T-helper 2 cell treated with Interferon-gamma antibody and Interleukin-4, amounts not matched to agents 100 ng/mL and 5 ng/mL, for 36 hours (primary cell): Measurements from ENCODE around the gene EIF3J. TPM values are rescaled to one million over a fixed set of nuclear protein-coding genes. Genes with fewer than 3 reads are reported as not detected.
"Not testable (repeated sequence)": the region's sequence is repeated elsewhere in the genome, so short reads cannot be mapped to it uniquely, and the experiment has no call there.

Experiments used
- intact Hi-C: fragments of 100-400 bp; cut with micrococcal nuclease; formaldehyde crosslinking; loops from one replicate; pipeline ENCODE4 v1.15.1; 2023
- total RNA-seq: library from RNA; stranded (reverse); gene quantifications from 2 replicates; pipeline ENCODE4 v1.2.3, GENCODE V29; 2022

Gene EIF3J
- total RNA-seq, 1 donor from 2014 or later = 102 TPM

DNA sequence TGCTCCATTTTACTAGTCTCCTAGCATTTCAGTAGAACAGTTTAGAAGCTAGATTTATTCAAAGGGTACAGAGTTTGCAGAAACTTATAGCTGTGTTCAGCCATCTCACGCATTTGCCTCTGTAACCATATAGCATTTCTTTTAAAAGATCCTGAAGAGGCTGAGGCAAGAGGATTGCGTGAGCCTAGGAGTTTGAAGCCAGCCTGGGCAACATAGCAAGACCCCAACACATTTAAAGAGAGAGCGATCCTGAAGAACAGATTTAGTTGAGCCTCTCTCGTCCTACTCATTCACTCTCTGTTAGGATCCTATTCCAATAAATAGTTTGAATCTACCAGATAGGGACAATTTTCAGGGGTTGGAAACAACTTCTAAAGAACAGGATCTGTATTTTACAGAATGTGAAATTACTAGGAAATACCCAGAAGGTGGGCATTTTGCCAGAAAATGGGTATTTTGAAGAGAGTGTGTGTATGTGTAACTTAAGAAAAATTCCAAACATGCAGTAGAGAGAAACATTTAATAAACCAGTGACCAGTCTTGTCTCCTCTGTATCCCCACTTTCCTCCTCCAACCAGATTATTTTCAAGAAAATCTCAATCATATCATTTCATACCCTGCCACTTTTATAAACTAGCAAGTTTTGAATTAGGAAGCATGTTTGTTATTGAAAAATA, 4.5 kb downstream of the EIF3J start:
- intact Hi-C loops = no loop called here

DNA sequence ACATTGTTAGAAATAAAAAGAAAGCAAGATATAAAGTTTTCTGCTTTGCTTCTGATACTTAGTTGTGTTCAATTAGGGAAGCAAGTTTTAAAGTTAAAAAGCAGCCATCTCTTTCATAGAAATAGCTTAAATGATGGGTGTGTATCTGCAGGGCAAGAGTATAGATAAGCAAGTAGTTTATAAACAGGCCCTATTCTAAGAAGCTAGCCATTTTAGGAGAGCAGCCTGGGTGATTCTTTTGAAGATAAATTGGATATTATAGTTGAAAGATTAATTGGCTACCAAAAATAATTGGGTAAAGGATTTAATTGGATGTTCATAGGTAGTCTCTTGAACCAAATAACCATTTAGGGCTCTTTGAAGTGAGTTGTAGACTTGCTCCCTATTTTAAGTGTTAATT, 5.6 kb downstream of the EIF3J start:
- intact Hi-C loops = no loop called here

DNA sequence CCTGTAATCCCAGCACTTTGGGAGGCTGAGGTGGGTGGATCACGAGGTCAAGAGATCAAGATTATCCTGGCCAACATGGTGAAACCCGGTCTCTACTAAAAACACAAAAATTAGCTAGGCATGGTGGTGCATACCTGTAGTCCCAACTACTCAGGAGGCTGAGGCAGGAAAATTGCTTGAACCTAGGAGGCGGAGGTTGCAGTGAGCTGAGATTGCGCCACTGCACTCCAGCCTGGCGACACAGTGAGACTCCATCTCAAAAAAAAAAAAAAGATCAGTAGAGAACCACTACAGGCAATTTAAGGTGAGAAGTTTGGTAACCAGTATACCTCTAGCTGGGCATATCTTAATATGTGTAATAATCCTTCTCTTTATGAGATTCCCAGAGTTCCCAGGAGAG, 7.8 kb downstream of the EIF3J start:
- intact Hi-C loops = not testable (repeated sequence)

DNA sequence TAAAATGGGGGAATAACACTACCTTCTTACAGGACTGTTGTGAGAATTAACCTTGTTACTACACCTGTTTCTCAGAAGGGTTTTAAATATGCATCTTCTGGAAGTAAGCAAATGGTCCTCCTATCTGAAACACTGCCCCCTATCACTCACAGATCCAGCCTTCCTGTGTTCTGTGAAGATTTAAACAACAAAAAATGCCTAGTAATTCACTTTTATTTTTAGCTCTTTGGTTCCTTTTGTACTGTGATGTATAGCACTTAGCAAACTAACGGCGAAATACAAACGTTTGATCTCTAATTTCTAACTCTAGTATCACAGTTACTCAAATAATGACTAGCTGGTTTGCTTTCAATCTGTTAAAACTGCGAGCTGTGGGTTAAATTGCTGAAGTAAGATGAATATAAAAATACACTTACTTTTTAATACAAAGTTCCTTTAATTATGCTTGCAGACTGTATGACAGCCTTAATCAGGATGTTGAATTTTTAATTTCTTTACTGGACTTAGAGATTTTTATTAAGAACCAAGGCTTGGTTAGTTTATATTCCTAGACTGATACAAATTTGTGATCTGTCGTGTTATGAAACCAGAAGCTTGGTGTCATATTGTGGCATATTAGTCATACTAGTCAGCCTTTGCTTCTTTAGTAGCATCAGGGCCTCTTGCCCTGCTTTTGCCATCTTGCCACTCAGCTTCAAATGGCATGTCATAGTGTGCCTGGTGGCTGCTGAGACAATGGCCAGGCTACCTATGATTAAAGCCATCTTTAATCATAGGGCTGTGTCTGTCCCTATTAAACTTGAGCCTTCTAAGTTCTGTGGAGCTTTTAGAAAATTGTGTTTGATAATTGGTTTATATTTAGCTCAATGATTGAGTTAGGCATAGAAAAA, 9.2 kb downstream of the EIF3J start:
- intact Hi-C loops = loop anchor here (1.0 kb wide), 1 partner anchor 9 kb away; the partner anchor contains the start of gene EIF3J

DNA sequence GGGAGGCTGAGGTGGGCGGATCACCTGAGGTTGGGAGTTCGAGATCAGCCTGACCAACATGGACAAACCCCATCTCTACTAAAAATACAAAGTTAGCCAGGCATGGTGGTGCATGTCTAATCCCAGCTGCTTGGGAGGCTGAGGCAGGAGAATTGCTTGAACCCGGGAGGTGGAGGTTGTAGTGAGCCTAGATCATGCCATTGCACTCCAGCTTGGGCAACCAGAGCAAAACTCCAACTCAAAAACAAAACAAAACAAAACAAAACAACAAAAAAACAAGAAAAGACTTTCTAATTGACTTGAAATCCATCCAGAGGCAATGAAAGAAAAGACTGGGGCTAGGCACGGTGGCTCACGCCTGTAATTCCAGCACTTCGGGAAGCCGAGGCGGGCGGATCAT, 12.2 kb downstream of the EIF3J start:
- intact Hi-C loops = not testable (repeated sequence)

DNA sequence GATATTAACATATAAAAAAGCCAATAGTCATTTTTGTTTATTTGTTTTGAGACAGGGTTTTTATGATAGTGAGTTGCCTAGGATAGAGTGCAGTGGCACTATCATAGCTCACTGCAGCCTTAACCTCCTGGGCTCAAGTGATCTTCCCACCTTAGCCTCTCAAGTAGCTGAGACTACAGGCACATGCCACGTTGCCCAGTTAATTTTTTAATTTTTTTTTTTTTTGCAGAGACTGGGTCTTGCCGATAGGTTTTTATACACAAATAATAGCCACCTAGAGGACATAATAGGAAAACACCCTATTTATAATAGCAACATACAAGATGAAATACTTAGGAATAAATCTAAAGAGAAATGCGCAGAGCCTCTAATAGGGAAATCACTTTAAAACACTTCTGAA, 13.3 kb downstream of the EIF3J start:
- intact Hi-C loops = no loop called here

DNA sequence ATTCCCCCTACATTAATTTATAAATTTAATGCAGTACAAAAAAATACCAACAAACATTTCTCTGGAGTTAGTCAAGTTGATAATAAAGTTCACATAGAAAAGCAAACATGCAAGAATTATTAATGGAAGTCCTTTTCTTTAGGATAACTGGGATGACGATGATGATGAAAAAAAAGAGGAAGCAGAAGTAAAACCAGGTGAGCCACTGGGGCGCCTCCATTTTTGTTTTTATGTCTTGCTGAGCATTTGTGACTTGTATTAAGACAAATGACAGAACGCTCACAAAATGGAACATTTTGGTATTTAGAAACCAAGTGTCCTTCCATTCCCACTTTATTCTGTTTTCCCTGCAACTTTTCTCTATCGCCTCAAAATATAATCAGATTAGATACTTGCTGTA, 13.8 kb downstream of the EIF3J start:
- intact Hi-C loops = no loop called here

DNA sequence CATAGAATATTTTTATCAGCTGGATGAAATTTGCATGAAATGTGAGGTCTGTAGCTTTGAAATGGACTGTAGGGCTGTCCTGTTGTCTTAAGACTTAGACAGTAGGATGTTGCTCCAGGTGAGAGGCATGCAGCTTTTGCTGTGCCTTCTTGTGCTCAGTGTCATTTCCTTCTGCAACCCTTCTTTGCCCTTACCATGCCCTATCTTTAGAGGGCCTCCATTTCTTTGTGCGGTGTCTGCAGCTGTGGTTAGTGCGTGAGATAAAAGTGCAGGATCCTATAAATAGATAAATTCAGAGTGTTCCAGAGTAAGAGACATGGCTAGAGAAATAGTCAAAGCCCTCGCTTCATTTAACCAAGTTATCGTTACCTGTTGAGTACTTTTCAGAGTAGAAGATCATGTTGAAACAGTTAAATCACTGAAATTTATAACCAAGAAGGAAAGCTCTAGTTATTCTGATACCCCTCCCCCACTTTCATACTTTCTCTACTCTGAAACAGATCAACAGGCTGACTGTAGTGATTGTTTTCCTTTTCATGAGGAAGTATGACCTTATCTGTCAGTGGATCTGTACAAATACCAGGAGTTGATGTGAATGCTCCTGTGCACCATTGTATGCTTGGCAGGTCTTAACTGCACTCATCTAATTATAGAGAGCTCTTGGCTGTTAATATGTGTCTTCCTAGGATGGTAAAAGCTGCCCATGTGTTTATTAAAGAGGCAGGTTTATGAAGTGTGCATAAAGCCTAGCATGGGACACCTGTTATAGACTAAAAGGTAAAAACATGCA, 18.2 kb downstream of the EIF3J start:
- intact Hi-C loops = no loop called here

DNA sequence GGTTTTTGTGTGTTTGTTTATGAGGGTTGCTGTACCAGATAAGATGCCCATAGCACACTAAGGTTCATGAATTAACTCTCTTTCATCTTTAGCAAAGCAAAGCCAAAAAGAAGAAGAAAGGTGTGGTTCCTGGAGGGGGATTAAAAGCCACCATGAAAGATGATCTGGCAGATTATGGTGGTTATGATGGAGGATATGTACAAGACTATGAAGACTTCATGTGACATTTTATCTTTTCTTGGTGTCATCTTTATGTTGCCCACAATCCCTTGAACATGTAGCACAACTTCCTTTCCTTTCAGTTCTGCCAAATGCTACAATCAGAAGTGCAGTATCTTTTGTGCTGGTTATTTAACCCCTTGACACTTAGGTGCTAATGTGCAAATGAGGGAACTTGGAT, 24.0 kb downstream of the EIF3J start:
- intact Hi-C loops = not testable (repeated sequence)

DNA sequence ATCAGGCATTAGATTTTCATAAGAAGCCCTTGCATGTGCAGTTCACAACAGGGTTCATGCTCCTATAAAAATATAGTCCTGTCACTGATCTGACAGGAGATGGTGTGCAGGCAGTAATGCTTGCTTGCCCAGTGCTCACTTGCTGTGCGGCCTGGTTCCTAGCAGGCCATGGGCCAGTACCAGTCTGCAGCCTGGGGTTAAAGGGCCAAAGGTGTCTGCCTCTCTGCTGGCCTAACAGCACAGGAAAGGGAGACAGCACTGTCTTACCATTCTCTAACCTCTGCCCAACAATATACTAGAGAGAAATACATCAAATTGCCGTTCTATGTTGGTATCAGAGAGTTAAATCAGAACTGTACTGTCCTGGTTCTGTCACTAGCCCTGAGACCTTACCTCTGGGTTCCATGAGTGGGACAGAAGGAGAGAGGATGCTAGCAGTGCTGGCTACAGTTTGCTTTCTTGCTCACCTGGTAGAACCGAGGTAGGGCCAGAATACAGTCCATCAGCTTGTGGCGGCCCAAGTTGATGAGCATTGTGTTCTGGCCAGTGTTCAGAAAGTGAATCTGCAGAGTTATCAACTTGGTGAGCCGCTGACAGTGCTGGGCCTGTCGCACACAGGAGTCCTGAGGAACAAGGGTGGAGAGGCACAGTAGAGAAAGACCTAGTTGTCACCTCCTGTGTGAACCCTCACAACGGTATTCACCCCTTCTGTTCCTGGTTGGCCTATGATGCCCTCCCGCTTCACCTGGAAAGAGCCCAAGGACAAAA, 28.6 kb downstream of the EIF3J start:
- intact Hi-C loops = no loop called here

DNA sequence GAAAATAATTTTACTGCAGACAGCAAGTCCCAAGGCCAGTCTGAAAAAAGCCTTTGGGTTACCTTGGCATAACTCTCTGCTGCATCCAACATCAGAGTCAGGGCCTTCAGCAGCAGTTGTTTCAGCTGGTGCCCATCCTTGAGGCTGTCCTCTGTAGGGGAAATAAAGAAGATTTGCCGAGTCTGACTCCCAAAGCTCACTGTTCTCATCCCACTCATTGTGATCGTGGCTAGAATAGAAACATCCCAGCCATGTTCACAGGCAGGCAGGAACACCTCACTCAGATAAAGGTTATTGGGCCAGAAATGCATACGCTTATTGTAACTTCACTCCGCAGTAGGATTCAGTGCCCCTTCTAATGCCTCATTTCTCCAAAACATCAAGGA, 29.2 kb downstream of the EIF3J start:
- intact Hi-C loops = no loop called here

DNA sequence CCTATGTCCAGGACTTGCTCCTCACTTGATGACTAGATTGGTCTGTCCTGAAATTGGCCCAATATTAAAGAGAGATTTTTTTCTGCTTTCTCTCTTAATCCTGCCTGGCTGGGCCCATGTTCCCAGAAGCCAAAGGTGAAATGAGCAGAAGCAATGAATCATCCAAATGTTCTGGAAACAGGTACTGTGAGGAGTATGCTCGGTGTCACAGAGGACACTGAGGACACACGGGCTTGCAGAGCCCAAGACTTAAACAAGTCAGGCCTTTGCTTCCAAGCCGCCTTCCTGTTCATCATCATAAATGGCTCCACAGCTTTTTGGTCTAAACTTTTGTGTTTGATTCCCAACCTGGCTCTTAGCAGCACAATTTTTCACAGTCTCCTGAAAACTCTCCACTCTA, 31.4 kb downstream of the EIF3J start:
- intact Hi-C loops = no loop called here

DNA sequence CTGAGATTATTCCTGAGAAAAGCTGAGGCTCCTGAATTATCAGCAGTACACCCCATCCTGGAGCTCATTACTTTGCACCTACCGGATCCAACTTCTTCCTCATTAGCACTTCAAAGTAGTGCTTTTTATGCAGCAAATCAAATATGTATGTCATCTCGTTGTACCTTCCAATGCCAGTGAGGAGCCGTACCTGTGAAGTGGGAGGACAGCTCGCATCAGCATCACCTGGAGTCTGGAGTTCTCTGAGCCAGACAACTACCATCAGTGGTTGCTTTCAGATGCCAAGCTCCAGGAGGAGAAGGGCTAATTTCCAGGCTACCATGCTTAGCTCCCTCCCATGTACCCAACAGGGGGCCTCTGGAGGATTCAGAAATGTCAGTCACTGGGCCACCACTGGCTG, 32.4 kb downstream of the EIF3J start:
- intact Hi-C loops = no loop called here

DNA sequence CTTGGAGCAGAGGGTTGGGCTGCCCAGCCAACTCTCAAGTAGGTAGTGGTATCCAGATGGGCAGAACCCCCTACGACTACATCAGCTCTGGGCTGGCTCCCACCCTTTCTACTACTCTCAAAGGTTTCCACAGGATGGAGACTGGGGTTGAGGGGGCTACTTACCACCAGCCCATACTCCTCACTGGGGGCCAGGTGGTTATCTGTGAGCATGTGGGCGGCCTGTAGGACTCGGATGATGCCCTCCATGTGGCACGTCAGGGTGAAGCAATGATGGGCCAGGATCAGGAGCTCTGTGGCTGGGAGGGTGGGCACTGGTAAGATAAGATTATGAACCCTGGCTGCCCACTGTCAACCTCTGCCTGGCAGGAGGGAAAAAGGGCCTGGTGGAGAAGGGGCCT, 33.4 kb downstream of the EIF3J start:
- intact Hi-C loops = no loop called here

DNA sequence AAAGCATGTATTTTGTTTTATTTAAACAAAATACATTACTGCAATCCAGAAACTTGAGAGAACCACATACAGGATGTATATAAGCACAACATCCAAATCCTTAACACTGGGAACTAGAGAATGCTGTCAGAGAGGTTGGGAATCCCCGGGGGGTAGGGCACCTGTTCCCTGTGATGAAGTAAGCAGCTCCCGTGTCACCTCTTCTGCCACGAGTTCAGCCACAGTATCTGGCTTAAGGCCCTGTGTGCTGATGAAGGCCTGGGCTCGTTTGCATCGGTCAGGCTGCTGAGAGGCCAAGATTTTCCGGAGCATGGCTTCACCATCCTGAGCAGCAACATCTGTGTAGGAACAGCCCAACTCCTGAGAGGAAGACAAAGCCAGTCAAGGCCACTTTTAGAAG, 36.4 kb downstream of the EIF3J start:
- intact Hi-C loops = no loop called here

DNA sequence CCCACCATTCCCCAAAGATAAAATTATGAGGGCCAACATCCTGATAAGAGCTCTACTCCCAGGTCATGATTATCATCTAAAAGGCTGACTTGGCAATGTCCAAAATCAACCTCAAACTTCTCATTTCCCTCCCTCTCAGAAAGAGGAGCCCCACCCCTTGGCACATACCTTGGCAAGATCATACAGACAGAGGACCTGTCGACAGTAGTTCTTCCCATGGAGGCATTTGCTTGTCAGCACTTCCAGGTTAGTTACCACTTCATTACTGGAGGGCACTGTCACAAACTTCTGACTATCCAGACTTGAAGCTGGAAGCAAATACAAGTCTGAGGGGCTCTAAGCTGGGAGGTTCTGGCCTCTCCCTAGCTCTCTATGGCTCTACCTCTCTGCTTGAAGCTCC, 37.8 kb downstream of the EIF3J start:
- intact Hi-C loops = no loop called here

DNA sequence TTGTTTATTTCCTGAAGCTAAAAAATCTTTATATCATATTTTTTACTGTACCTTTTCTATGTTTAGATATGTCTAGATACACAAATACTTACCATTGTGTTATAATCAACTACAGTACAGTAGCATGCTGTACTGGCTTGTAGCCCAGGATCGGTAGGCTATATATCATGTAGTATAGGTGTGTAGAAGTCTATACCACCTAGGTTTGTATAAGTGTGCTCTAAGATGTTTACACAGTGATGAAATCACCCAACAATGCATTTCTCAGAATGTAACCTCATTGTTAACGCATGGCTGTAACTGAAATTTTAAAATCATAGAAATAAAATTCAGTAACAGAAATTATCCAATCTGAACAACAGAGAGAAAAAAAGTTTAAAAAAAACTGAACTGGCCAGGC, 43.2 kb downstream of the EIF3J start:
- intact Hi-C loops = no loop called here

DNA sequence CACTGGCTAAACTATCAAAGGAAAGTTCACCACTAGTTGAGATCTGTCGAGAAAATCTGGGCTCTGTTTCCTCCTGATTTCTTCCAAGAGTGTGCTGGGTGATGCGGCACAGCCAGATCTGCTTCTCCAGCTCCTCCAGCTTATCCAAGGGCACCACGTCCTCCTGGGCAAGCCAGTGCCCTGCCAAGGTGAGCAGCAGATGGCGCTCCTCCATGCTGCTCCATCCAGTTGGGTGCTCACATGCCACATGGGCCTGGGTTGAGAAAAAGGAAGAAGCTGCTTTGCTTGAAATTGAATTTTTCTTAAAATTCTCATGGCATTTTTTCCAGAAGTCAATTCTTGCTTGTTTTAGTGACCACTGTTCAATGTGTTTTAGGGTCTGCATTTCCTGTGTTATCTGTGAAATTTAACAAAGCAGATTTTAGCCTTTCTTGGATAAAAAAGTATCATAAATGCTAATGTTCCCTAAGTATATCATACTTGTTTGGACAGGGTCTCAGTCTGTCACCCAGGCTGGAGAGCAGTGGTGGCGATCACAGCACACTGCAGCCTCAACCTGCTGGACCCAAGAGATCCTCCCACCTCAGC, 47.3 kb downstream of the EIF3J start:
- intact Hi-C loops = no loop called here

DNA sequence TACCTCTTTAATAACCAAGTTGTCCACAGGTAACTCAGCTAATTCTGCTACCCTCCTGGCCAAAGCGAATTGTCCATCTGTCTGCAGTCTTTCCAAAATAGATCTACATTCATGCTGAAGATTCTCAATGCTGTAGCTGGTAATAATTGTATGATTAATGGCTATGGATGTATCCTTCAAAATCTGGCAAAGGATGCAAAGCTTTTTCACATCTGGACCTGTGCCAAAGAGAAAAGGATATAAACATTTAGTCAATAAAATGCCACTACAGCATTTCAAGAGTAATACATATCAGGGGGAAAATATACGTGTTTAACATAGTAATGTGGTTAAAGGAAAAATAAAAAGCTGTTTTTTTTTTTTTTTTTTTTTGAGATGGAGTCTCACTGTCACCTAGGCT, 48.7 kb downstream of the EIF3J start:
- intact Hi-C loops = no loop called here

DNA sequence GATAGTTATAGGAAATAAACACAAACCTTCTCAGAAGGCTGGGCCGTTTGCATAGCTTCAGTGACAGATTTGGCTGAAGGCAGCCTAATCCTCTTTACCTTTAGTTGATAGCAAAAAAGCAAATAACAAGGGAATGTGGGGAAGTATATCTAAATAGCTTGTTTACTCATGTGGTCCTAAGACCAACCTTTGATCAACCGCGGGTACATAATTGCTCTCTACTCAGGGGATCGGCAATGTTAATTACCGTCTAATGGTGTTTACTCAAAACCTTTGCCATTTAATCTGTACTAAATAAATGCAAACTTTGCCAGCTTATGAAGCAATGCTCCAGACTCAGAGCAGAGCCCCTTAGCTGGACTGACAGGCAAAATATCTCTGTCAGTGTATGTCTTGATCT, 51.6 kb downstream of the EIF3J start:
- intact Hi-C loops = no loop called here

DNA sequence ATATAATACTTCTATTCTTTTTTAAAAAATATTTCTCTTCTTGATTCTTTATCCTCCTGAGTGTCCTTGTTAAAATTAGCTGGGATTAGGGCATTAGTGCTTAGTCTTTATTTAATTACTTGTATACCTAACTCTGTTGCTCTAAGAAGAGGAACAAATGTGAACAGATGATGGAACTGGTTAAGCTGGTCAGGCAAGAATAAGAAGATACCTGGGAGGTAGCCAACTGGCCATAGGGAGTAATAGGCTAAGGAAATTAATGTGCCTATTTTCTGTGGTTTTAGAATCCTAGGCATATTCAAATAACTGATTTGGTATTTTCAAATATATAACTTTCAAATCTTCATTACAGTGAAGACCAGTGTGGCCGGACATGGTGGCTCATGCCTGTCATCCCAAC, 54.4 kb downstream of the EIF3J start:
- intact Hi-C loops = loop anchor here (5.0 to 10.0 kb wide), 2 partner anchors 41 to 333 kb away; no protein-coding TSS in a partner anchor
